Measurements from ENCODE around the gene APP. TPM values are rescaled to one million over a fixed set of nuclear protein-coding genes. Genes with fewer than 3 reads are reported as not detected.

APP gene
- total and polyA plus RNA-seq, 7 donors: 71.7 to 355 (median 270) TPM

- peak overlapping the region in 2 of 4 donors; percentile 5 to 46 for H3K27ac ChIP-seq
- 90 to 92% methylated on average over 3 of the region's 3 CpGs for WGBS, 2 donors
- no peak for TF ChIP-seq CTCF (IDR thresholded peaks at IDR 0.05)
- no peak for TF ChIP-seq POLR2AphosphoS5 (IDR thresholded peaks at IDR 0.05)
- TF ChIP-seq EP300 (IDR thresholded peaks at IDR 0.05): no peak
- TF ChIP-seq POLR2A (IDR thresholded peaks at IDR 0.05): no peak
- H3K27me3 ChIP-seq: no peaks in the 10 kb centered on the region
- intact Hi-C loops (cut with DNase I): no loop called here
- DNase-seq: no peak
- H3K36me3 ChIP-seq: peaks cover 0 to 6% (median 0%) of the 10 kb centered on the region in 4 donors
- H3K4me3 ChIP-seq: no peak overlapping the region
- no peaks in the 10 kb centered on the region for H3K9me3 ChIP-seq
- peaks cover 0 to 31% (median 25%) of the 10 kb centered on the region in 4 donors for H3K4me1 ChIP-seq
Measured at GRCh38 chr21:26112975-26113374, 57.6 kb downstream of the APP start.

GRCh38 chr21:26112127-26112742 is 58.3 kb downstream of the APP start:
- Histone ChIP-seq H3K27ac (peak overlapping the region in 2 of 4 donors; percentile 5 to 46), H3K4me1 (peaks cover 0 to 31% (median 19%) of the 10 kb centered on the region in 4 donors)

GRCh38 chr21:26110715-26111114 is 59.9 kb downstream of the APP start:
- intact Hi-C loops (cut with DNase I): no loop called here
- Histone ChIP-seq H3K9me3 (no peaks in the 10 kb centered on the region), H3K27ac (no peak overlapping the region), H3K4me1 (peaks cover 0 to 22% (median 10%) of the 10 kb centered on the region in 4 donors), H3K36me3 (peaks cover 0 to 6% (median 0%) of the 10 kb centered on the region in 4 donors), H3K4me3 (no peak overlapping the region), H3K27me3 (no peaks in the 10 kb centered on the region)
- TF ChIP-seq POLR2AphosphoS5 (IDR thresholded peaks at IDR 0.05) (no peak), POLR2A (IDR thresholded peaks at IDR 0.05) (no peak), CTCF (IDR thresholded peaks at IDR 0.05) (no peak), EP300 (IDR thresholded peaks at IDR 0.05) (no peak)
- no peak for DNase-seq
- 72 to 76% methylated on average over 2 of the region's 2 CpGs for WGBS, 2 donors

More at GRCh38 chr21:26112127-26112742, 58.3 kb downstream of the APP start:
- TF ChIP-seq POLR2AphosphoS5 (IDR thresholded peaks at IDR 0.05) (no peak), CTCF (IDR thresholded peaks at IDR 0.05) (no peak), EP300 (IDR thresholded peaks at IDR 0.05) (no peak), POLR2A (IDR thresholded peaks at IDR 0.05) (no peak)
- Histone ChIP-seq H3K4me3 (no peak overlapping the region), H3K9me3 (no peaks in the 10 kb centered on the region), H3K36me3 (peaks cover 0 to 6% (median 0%) of the 10 kb centered on the region in 4 donors), H3K27me3 (no peaks in the 10 kb centered on the region)
- 84 to 86% methylated on average over 7 of the region's 7 CpGs for WGBS, 2 donors
- intact Hi-C loops (cut with DNase I): no loop called here
- no peak for DNase-seq

GRCh38 chr21:26107429-26107828 is 63.1 kb downstream of the APP start:
- no peak for DNase-seq
- H3K27me3 ChIP-seq: no peaks in the 10 kb centered on the region
- no peak overlapping the region for H3K27ac ChIP-seq
- 77 to 88% methylated on average over 4 of the region's 4 CpGs for WGBS, 2 donors
- intact Hi-C loops (cut with DNase I): loop anchor here (5.0 kb wide), 1 partner anchor 55 kb away; no protein-coding TSS in a partner anchor
- H3K4me1 ChIP-seq: peaks cover 0 to 13% (median 3%) of the 10 kb centered on the region in 4 donors
- peaks cover 0 to 6% (median 0%) of the 10 kb centered on the region in 4 donors for H3K36me3 ChIP-seq
- no peaks in the 10 kb centered on the region for H3K9me3 ChIP-seq
- H3K4me3 ChIP-seq: no peak overlapping the region
- TF ChIP-seq EP300 (IDR thresholded peaks at IDR 0.05) (no peak), POLR2AphosphoS5 (IDR thresholded peaks at IDR 0.05) (no peak), CTCF (IDR thresholded peaks at IDR 0.05) (no peak), POLR2A (IDR thresholded peaks at IDR 0.05) (no peak)
